Esophagus squamous epithelium (tissue), 5 donors: ENCODE results near the gene RAB7B. TPM values are rescaled to one million over a fixed set of nuclear protein-coding genes. Genes with fewer than 3 reads are reported as not detected.

Experiments used
- DNase-seq: peaks from one replicate; lab custom pipeline; 2025; lab: John Stamatoyannopoulos, UW
- H3K27ac ChIP-seq, 4 donors: fragments of 200-600 bp; sonication (generic); one replicate each; pipeline ENCODE4 v1.5.1; 2016 to 2019; ENCODE audit warnings: mild to moderate bottlenecking in 1 of 4
- H3K27me3 ChIP-seq, 4 donors: fragments of 200-600 bp; sonication (generic); 1 replicate in 3 of 4; 2 replicates in 1 of 4; pipeline versions ENCODE4 v1.5.1 to v1.6.0; 2017 to 2021; ENCODE audit warnings: antibody characterized with exemption in 1 of 4
- H3K36me3 ChIP-seq, 3 donors: fragments of 200-600 bp; sonication (generic); one replicate each; pipeline ENCODE4 v1.5.1; 2016 to 2019
- H3K4me1 ChIP-seq, 3 donors: fragments of 200-600 bp; sonication (generic); one replicate each; pipeline ENCODE4 v1.5.1; 2017 to 2019
- H3K4me3 ChIP-seq, 4 donors: fragments of 200-600 bp; sonication (generic); 1 replicate in 3 of 4; 2 replicates in 1 of 4; pipeline ENCODE4 v1.5.1; 2016 to 2019; ENCODE audit warnings: mild to moderate bottlenecking in 2 of 4, moderate library complexity in 1 of 4
- H3K9me3 ChIP-seq, 3 donors: fragments of 200-600 bp; sonication (generic); one replicate each; pipeline ENCODE4 v1.5.1; 2016 to 2019
- CTCF ChIP-seq, 6 experiments: fragments of 450-650 bp in 4 of 6; fragments of 200-600 bp in 2 of 6; sonication (generic) in 2 of 6; IDR thresholded peaks; one replicate each; pipeline ENCODE4 v1.5.1; 2016 to 2019; ENCODE audit warnings: antibody characterized with exemption in 6 of 6, mild to moderate bottlenecking in 4 of 6, moderate library complexity in 4 of 6
- POLR2A ChIP-seq, 4 donors: fragments of 450-650 bp; IDR thresholded peaks; one replicate each; pipeline ENCODE4 v1.6.1; 2017; ENCODE audit warnings: antibody characterized with exemption in 4 of 4, mild to moderate bottlenecking in 4 of 4, moderate library complexity in 3 of 4
- WGBS, 2 donors: methylation state at CpG; one replicate each; pipeline ENCODE4 v1.1.5; 2018; 5-methylcytosine and 5-hydroxymethylcytosine counted together
- intact Hi-C: fragments of 100-400 bp; cut with DNase I; formaldehyde crosslinking; loops from one replicate; pipeline ENCODE4 v1.15.0; 2022
- total RNA-seq, 4 donors: library from RNA; depleted of rRNA; stranded (reverse); fragments of >200 nt; gene quantifications; one replicate each; pipeline ENCODE4 v1.1.0, GENCODE V29; 2016
- donor health status: DM: yes; HTN: yes; CAD: no.

The RAB7B gene
- total RNA-seq, 4 donors from 2014 or later, result 15.8 to 24.2 (median 21.4) TPM

- no peaks in the 10 kb centered on the region for H3K9me3 ChIP-seq
- H3K27me3 ChIP-seq, result peaks cover 0 to 79% (median 1%) of the 10 kb centered on the region in 4 donors
- intact Hi-C loops, result no loop called here
- no peaks in the 10 kb centered on the region for H3K36me3 ChIP-seq
- no peak for DNase-seq
- TF ChIP-seq POLR2A (IDR thresholded peaks at IDR 0.05), result no peak
- TF ChIP-seq CTCF (IDR thresholded peaks at IDR 0.05), result no peak
- WGBS, 2 donors, result 64 to 75% methylated on average over 7 of the region's 7 CpGs
- no peak overlapping the region for H3K27ac ChIP-seq
- H3K4me1 ChIP-seq, result peaks cover 14 to 35% (median 22%) of the 10 kb centered on the region in 3 donors
- no peak overlapping the region for H3K4me3 ChIP-seq
These were observed 66.2 kb downstream of the RAB7B start for GRCh38 chr1:205936846-205937586.

- 39 to 55% methylated on average over 2 to 5 of the region's 6 CpGs for WGBS, 2 donors
- H3K9me3 ChIP-seq, result no peaks in the 10 kb centered on the region
These were observed 66.9 kb downstream of the RAB7B start for GRCh38 chr1:205936311-205936710.

GRCh38 chr1:205935869-205936268 is 67.3 kb downstream of the RAB7B start:
- no peak for TF ChIP-seq CTCF (IDR thresholded peaks at IDR 0.05)
- no peak for TF ChIP-seq POLR2A (IDR thresholded peaks at IDR 0.05)
- Histone ChIP-seq H3K9me3 (no peaks in the 10 kb centered on the region), H3K4me1 (peaks cover 14 to 35% (median 22%) of the 10 kb centered on the region in 3 donors), H3K36me3 (no peaks in the 10 kb centered on the region), H3K27me3 (peaks cover 0 to 73% (median 1%) of the 10 kb centered on the region in 4 donors), H3K4me3 (no peak overlapping the region), H3K27ac (peak overlapping the region in 1 of 4 donors; percentile 27)
- 69 to 86% methylated on average over 3 to 8 of the region's 8 CpGs for WGBS, 2 donors
- intact Hi-C loops, result no loop called here
- no peak for DNase-seq

More at GRCh38 chr1:205936311-205936710, 66.9 kb downstream of the RAB7B start:
- intact Hi-C loops, result no loop called here
- no peaks in the 10 kb centered on the region for H3K36me3 ChIP-seq
- DNase-seq, result no peak
- H3K27me3 ChIP-seq, result peaks cover 0 to 78% (median 1%) of the 10 kb centered on the region in 4 donors
- H3K4me3 ChIP-seq, result no peak overlapping the region
- H3K4me1 ChIP-seq, result peaks cover 14 to 35% (median 22%) of the 10 kb centered on the region in 3 donors
- TF ChIP-seq CTCF (IDR thresholded peaks at IDR 0.05), result no peak
- no peak for TF ChIP-seq POLR2A (IDR thresholded peaks at IDR 0.05)
- no peak overlapping the region for H3K27ac ChIP-seq

- H3K9me3 ChIP-seq, result no peaks in the 10 kb centered on the region
- H3K27me3 ChIP-seq, result peaks cover 0 to 65% (median 1%) of the 10 kb centered on the region in 4 donors
- peak overlapping the region; percentile 66 to 82 (median 72) for H3K27ac ChIP-seq
- H3K4me1 ChIP-seq, result peaks cover 14 to 35% (median 22%) of the 10 kb centered on the region in 3 donors
- intact Hi-C loops, result no loop called here
- no peaks in the 10 kb centered on the region for H3K36me3 ChIP-seq
- no peak for DNase-seq
- no peak overlapping the region for H3K4me3 ChIP-seq
- 67 to 74% methylated on average over 7 of the region's 7 CpGs for WGBS, 2 donors
- no peak for TF ChIP-seq CTCF (IDR thresholded peaks at IDR 0.05)
- TF ChIP-seq POLR2A (IDR thresholded peaks at IDR 0.05), result no peak
These were observed 68.4 kb downstream of the RAB7B start for GRCh38 chr1:205934788-205935187.
